Measurements from ENCODE around the gene ZNF273.
"Not testable (repeated sequence)": the region's sequence is repeated elsewhere in the genome, so short reads cannot be mapped to it uniquely, and the experiment has no call there.

Gene ZNF273

GRCh38 chr7:64890761-64891362, 12.2 kb upstream of the ZNF273 start:
- no peak for DNase-seq

GRCh38 chr7:64891363-64892081, 11.6 kb upstream of the ZNF273 start:
- not testable (repeated sequence) for DNase-seq

GRCh38 chr7:64892116-64892515, 11.0 kb upstream of the ZNF273 start:
- DNase-seq, result no peak

GRCh38 chr7:64892666-64893309, 10.3 kb upstream of the ZNF273 start:
- no peak for DNase-seq

GRCh38 chr7:64893401-64893800, 9.7 kb upstream of the ZNF273 start:
- no peak for DNase-seq

GRCh38 chr7:64902461-64902805, 640 bp upstream of the ZNF273 start:
- DNase-seq, result not testable (repeated sequence)

- DNase-seq, result no peak
Measured at GRCh38 chr7:64904008-64904407, 935 bp downstream of the ZNF273 start.

GRCh38 chr7:64905133-64905532, 2.1 kb downstream of the ZNF273 start:
- no peak for DNase-seq

GRCh38 chr7:64905547-64905946, 2.5 kb downstream of the ZNF273 start:
- DNase-seq, result no peak

GRCh38 chr7:64907641-64908326, 4.7 kb downstream of the ZNF273 start:
- DNase-seq, result no peak

GRCh38 chr7:64908358-64908757, 5.3 kb downstream of the ZNF273 start:
- DNase-seq, result no peak

GRCh38 chr7:64914557-64914956, 11.5 kb downstream of the ZNF273 start:
- no peak for DNase-seq

- not testable (repeated sequence) for DNase-seq
Measured at GRCh38 chr7:64915301-64915700, 12.2 kb downstream of the ZNF273 start.

- DNase-seq, result not testable (repeated sequence)
Measured at GRCh38 chr7:64928252-64929187, 25.4 kb downstream of the ZNF273 start.

- no peak for DNase-seq
Measured at GRCh38 chr7:64934478-64934877, 31.4 kb downstream of the ZNF273 start.

GRCh38 chr7:64938540-64938939, 35.5 kb downstream of the ZNF273 start:
- DNase-seq, result no peak

- DNase-seq, result not testable (repeated sequence)
Measured at GRCh38 chr7:64940021-64940420, 36.9 kb downstream of the ZNF273 start.

- not testable (repeated sequence) for DNase-seq
Measured at GRCh38 chr7:64944667-64945502, 41.8 kb downstream of the ZNF273 start.

GRCh38 chr7:64945503-64946175, 42.6 kb downstream of the ZNF273 start:
- no peak for DNase-seq

- no peak for DNase-seq
Measured at GRCh38 chr7:64946772-64947171, 43.7 kb downstream of the ZNF273 start.
